Measurements from ENCODE around the gene PLEKHG5.

Gene PLEKHG5

DNA sequence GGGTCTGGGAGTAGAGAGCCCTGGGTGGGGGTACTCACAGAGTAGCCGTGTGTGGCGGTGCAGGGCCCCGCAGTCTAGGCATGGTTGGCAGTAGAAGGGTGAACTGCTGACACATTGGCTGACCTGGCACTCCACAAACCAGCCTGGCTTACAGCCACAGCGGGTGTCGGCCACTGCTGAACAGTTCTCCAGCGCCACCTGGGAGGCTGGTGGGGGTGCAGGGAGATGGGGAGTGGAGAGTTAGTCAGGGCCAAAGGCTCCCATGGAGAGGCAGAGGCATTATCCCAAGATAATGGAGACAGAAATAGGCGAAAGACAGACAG lies 27.0 kb downstream of the PLEKHG5 start:
- H3K36me3 Mint-ChIP-seq (ENCODE audit: low read depth), result peaks cover 16% of the 10 kb centered on the region
- H3K4me1 Mint-ChIP-seq, result peaks cover 17% of the 10 kb centered on the region
- TF ChIP-seq, protein P1, sequence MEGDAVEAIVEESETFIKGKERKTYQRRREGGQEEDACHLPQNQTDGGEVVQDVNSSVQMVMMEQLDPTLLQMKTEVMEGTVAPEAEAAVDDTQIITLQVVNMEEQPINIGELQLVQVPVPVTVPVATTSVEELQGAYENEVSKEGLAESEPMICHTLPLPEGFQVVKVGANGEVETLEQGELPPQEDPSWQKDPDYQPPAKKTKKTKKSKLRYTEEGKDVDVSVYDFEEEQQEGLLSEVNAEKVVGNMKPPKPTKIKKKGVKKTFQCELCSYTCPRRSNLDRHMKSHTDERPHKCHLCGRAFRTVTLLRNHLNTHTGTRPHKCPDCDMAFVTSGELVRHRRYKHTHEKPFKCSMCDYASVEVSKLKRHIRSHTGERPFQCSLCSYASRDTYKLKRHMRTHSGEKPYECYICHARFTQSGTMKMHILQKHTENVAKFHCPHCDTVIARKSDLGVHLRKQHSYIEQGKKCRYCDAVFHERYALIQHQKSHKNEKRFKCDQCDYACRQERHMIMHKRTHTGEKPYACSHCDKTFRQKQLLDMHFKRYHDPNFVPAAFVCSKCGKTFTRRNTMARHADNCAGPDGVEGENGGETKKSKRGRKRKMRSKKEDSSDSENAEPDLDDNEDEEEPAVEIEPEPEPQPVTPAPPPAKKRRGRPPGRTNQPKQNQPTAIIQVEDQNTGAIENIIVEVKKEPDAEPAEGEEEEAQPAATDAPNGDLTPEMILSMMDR (IDR thresholded peaks at IDR 0.05), result no peak
- H3K27me3 Mint-ChIP-seq (ENCODE audit: low read depth, poor library complexity), result peaks cover 46% of the 10 kb centered on the region
- H3K27ac Mint-ChIP-seq, result no peak overlapping the region
- DNase-seq, result no peak
- no peaks in the 10 kb centered on the region for H3K9me3 Mint-ChIP-seq
- H3K4me3 Mint-ChIP-seq, result no peak overlapping the region

DNA sequence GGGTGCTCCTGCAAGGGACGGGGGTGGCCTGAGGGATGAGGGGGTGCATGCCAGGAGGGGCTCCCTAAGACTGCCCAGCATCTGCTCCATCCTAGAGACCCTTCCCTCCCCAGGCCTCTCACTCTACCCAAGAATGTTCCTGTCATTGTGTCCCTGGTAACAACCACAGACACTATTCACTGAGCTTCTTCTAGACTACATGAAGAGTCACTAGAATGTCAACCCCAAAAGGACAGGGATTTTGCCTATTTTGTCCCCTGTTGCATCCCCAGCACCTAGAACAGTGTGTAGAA lies 28.4 kb downstream of the PLEKHG5 start:
- Mint-ChIP-seq H3K4me1 (peaks cover 20% of the 10 kb centered on the region), H3K27ac (no peak overlapping the region), H3K27me3 (ENCODE audit: low read depth, poor library complexity) (peaks cover 49% of the 10 kb centered on the region), H3K9me3 (no peaks in the 10 kb centered on the region), H3K4me3 (no peak overlapping the region), H3K36me3 (ENCODE audit: low read depth) (peaks cover 11% of the 10 kb centered on the region)
- TF ChIP-seq, protein P1 (IDR thresholded peaks at IDR 0.05), result no peak
- no peak for DNase-seq

DNA sequence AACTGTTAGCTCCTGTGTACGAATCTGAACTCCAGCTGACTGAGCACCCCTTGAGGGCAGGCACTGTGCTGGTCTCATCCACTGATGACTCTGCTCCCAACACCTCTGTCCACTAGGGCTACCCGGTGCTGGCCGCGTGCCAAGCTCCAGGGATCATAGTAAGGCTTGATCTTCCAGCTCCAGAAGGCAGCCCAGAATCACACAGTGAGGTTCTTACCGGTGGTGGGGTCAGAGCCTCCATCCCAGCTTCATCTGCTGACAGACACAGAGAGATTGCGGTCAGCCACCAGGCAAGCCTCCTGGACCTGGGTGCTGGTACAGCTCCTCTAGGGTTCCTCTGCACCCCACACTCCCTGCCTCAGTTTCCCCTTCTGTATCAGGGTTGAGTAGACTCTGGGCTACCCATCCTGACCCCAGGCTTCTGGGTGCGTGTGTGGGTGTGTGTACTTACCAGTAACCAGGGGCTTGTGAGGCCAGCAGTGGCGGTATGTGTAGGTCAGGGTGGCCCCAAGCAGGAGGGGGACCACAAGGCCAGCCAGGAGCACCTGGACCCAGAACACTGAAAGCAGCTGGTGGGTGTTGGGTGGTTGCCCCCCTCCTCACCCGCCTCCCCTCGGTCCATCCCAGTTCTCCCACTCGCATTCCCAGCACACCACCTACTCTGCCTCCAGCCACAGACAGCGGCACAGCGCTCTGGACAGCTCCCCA lies 28.9 kb downstream of the PLEKHG5 start:
- no peak overlapping the region for H3K4me3 Mint-ChIP-seq

DNA sequence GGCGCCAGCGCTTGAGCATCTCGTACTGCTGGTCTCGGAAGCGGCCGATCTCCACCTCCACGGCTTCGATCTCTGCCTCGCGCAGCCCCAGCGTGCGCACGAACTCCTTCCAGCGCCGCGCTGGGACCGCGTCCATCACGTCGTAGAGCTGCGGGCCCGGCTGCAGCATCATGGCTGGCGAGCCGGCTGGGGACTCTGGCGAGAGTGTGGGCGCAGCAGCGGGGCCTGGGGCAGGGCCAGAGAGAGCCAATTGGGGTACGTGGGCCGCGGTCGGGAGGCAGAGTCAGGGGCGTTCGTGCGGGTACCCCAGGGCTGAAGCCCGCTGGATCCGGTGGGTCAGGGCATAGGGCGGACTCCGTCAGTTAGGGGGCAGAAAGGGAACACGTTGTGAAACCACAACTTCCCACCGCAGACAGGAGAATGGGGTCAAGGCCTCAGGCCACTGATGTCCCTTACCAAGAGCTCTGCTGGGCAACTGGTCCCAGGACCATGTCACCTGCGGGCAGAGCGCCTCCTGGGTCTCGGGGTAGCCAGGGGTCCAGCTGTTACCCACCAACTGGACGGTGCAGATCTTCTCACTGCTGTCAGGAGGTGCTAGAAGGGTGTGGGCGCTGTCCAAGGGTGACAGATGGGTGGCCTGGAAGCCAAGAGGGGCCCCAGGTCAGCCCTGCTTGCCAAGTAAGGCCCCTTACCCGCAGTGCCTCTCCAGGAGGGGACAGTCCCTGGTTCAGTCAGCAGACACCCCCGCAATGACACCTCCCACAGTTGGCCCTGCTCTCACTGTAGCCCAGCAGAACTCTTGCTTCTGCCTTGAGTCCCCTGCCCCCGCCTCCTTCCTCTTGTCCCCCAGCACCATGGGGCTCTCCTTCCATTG lies 29.7 kb downstream of the PLEKHG5 start:
- H3K27ac Mint-ChIP-seq, result no peak overlapping the region
- H3K27me3 Mint-ChIP-seq (ENCODE audit: low read depth, poor library complexity), result peaks cover 42% of the 10 kb centered on the region
- H3K4me3 Mint-ChIP-seq, result no peak overlapping the region
- H3K36me3 Mint-ChIP-seq (ENCODE audit: low read depth), result peaks cover 11% of the 10 kb centered on the region
- no peaks in the 10 kb centered on the region for H3K9me3 Mint-ChIP-seq
- TF ChIP-seq, protein P1 (IDR thresholded peaks at IDR 0.05), result no peak
- DNase-seq, result no peak
- peaks cover 30% of the 10 kb centered on the region for H3K4me1 Mint-ChIP-seq

More for the DNA sequence above, 28.9 kb downstream of the PLEKHG5 start:
- DNase-seq, result no peak
- TF ChIP-seq, protein P1 (IDR thresholded peaks at IDR 0.05), result no peak
- Mint-ChIP-seq H3K4me1 (peaks cover 22% of the 10 kb centered on the region), H3K9me3 (no peaks in the 10 kb centered on the region), H3K27me3 (ENCODE audit: low read depth, poor library complexity) (peaks cover 47% of the 10 kb centered on the region), H3K27ac (no peak overlapping the region), H3K36me3 (ENCODE audit: low read depth) (peaks cover 11% of the 10 kb centered on the region)

DNA sequence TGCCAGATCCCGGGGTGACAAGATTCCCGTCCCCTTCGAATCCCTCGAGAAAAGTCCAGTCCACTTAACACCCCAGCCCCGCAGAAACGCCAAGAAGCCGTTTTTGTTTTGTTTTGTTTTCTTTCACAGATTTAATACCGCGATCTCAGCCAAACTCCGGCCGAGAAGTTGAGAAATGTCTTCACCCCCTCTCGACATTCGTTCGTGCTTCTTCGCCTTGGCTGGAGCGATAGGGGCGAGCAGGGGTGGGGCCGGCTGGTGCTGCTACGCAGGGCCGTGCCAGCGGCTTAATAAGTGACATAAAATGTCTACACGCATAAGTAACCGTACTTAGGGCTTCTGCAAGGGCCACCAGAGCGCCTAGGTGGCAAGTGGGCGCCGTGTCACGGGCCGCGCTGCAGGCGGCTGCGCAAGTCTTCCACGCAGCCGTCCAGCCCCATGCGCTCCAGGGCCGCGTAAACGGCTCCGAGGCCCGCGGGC lies 30.4 kb downstream of the PLEKHG5 start:
- Mint-ChIP-seq H3K4me1 (peaks cover 37% of the 10 kb centered on the region), H3K36me3 (ENCODE audit: low read depth) (peaks cover 11% of the 10 kb centered on the region), H3K4me3 (no peak overlapping the region), H3K9me3 (no peaks in the 10 kb centered on the region), H3K27me3 (ENCODE audit: low read depth, poor library complexity) (peaks cover 35% of the 10 kb centered on the region), H3K27ac (no peak overlapping the region)
- no peak for DNase-seq
- TF ChIP-seq, protein P1 (IDR thresholded peaks at IDR 0.05), result no peak
